GM19351 (cell line): Measurements from ENCODE around the gene WDR90.
"Not testable (repeated sequence)": the region's sequence is repeated elsewhere in the genome, so short reads cannot be mapped to it uniquely, and the experiment has no call there.

Experiments used
- ATAC-seq: cut with Tn5 transposase; IDR thresholded peaks from one replicate; pipeline ENCODE4 v1.9.1; 2021; ENCODE audit warnings: mild to moderate bottlenecking, moderate library complexity; ENCODE audit not compliant: unreplicated experiment

WDR90 gene

DNA sequence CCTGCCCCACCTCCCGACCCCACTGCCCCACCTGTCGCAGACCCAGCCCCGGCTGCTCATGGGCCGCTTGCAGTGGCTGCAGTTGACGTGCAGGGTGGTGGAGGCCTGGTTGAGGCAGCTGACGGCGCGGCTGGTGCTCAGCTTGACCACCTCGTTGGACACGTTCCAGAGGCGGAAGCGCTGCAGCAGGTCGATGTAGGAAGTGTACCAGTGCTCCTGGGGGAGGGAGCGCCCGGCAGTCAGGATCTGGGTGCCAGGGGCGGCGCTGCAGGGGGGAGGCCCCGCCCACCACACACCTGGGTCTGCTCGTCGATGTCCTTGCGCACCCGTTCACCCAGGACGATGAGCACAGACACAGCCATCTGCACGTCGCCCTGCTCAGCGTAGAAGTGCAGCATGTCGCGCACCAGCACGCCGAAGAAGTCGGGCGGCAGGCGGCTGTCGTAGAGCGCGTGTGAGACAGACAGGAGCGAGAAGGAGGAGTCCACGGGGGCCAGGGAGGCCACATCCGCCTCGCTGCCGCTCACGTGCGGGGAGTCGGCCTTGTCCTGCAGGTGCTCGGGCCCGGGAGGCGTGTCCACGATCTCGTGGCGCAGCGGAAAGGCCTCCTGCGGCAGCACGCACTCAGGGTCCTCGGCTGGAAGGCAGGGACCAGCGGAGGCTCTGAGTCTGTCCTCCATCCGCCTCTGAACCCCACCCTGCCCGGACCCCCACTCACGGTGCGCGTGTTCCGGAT is 36.0 kb downstream of the WDR90 start:
- ATAC-seq, result no peak

GRCh38 chr16:685967-686366 is 36.8 kb downstream of the WDR90 start:
- ATAC-seq, result no peak

GRCh38 chr16:686459-687260 is 37.5 kb downstream of the WDR90 start:
- ATAC-seq, result no peak

DNA sequence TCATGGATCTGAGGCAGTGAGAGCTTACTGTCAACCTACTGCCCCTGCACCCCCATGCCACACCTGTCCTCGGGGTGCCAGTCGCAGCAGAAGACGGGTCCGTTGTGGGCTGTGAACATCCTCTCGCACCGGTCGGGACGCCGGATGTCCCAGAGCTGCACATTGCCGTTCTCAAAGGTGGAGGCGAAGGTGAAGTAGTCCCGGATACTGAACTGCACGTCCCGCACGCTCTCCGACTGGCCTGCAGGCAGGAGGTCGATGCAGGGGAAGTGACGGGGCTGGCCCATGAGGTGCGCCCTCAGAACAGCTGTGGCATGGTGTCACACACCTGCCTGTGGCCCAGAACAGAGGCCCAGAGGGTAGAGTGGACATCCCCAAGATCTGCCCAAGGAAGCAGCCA is 38.3 kb downstream of the WDR90 start:
- no peak for ATAC-seq

DNA sequence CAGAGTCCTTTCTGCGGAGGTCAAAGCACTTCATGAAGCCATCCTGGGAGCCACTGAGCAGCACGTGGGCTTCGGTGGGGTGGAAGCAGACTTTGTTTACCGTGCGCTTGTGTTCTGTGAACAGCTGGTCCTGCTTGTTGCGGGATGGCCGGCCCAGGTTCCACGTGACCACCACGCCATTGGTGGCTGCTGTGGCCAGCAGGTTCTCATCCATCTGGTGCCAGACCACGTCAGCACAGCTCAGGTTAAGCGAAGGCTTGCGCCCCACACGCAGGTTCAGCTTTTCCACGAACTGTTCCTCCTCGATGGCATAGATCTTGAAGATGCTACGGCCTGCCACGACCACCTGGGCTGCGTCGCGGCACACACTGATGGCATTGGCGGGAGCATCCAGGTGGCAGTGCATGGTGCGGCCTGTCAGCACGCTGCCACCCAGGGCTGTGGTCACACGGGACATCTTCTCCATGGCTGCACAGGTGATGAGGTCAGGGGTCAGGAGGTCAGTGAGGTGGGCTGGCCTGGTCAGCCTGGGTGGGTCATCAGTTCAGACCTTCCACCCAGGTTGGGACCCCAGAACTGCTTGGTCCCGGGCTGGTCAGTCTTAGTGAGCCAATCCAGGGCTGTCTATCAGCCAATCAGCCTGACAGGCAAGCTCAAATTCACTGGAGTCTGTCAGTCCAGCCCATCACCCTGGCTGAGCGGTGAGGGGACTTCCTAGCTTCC is 40.2 kb downstream of the WDR90 start:
- ATAC-seq, result no peak

DNA sequence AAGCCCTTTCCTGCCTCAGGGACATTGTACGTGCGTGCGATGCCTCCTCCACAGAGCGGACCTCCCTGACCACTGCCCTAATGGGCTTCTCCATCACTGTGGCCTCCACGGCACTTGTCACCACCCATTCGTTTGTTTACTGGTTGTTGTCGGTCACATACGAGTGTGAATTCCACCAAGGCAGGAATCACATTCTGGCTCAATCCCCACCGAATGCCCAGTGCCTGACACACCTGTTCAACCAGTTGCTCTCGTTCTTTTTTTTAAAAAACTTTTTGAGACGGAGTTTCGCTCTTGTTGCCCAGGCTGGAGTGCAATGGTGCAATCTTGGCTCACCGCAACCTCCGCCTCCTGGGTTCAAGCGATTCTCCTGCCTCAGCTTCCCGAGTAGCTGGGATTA is 42.1 kb downstream of the WDR90 start:
- ATAC-seq, result not testable (repeated sequence)

- ATAC-seq, result no peak
Measured at GRCh38 chr16:692356-693108, 43.4 kb downstream of the WDR90 start.

- ATAC-seq, result no peak
Measured at GRCh38 chr16:693364-693763, 44.2 kb downstream of the WDR90 start.

GRCh38 chr16:693766-694165 is 44.6 kb downstream of the WDR90 start:
- no peak for ATAC-seq

GRCh38 chr16:694187-694862 is 45.2 kb downstream of the WDR90 start:
- ATAC-seq, result no peak

GRCh38 chr16:694863-695354 is 45.7 kb downstream of the WDR90 start:
- no peak for ATAC-seq

DNA sequence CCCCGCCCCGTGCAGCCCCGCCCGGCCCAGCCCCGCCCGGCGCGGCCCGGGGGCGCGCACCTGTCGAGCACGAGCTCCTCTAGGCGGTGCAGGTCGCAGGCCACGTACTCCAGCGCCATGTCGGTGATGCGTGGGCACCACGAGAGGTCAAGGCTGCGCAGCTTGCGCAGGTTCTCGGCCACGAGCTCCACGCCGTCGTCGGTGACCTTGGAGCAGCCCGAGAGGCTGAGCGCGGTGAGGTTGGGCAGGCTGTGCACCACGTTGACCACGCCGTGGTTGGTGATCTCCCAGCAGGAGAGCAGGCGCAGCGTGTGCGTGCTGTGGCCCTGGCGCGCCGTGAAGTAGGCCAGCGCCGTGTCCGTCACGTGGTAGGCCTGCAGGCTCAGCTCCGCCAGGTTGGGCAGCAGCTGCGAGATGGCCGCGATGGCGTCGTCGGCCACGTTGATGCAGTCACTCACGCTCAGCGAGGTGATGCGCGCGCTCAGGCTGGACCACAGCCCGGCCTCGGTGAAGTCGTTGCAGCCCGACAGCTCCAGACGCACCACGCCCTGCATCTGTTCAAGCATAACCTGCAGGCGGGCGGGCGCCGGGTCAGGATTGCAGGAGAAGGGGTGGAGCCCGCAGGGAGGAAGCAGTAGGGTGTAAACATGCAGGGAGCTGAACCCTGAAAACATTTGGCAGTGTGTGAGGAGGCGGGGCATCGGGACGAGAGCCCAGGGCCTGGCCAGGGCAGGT is 46.4 kb downstream of the WDR90 start:
- no peak for ATAC-seq

DNA sequence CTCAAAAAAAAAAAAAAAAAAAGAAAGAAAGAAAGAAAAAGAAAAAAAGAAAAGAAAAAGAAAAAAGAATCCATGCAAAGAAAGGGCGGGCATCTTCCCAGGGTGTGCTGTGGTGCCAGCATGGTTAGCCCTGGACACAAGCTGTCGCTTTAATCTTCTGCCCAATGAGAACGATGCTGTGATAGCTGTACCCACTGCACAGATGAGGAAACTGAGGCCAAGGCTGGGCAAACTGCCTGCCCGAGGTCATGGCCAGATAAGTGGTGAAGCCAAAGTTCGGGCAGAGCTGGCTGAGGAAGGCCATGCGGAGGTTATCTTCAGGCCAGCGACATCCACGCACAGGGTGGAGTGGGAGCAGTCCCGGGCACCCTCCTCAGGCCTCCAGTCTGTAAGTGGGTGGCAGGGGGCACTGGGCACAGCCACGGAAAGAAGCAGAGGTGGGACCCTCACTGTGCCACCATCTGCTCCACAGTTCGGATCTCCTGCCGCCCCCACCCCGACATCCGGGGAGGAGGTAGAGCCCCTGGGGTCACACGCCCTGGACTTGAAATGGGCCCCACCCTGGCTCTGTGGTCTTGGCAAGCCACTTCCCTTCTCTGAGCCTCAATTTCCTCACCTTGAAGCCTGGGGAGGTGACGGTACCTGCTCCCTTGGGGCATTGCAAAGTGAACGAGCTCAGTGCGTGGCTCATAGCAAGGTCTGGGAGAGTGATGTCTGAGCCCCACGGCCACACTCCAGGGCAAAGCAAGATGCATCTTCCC is 49.9 kb downstream of the WDR90 start:
- no peak for ATAC-seq

GRCh38 chr16:700684-701584 is 51.8 kb downstream of the WDR90 start:
- no peak for ATAC-seq

DNA sequence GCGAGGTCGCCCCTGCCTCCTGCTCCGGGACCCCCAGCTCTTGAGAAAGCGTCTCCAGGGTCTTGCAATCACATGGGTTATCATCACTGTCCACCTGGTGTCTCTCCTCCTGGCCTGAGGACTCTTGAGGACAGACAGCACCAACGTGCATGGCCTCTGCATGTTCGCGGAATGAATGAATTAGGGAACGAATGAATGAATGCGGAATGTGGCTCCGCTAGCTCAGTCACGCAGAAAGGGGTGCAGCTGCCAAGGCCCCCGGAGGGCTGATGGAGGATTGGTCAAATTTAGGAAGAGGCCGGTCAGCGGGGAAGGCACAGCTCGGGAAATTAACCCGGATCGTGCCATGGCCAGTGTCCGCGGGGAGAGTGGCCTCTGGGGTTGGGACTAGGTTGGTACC is 53.2 kb downstream of the WDR90 start:
- ATAC-seq, result no peak

DNA sequence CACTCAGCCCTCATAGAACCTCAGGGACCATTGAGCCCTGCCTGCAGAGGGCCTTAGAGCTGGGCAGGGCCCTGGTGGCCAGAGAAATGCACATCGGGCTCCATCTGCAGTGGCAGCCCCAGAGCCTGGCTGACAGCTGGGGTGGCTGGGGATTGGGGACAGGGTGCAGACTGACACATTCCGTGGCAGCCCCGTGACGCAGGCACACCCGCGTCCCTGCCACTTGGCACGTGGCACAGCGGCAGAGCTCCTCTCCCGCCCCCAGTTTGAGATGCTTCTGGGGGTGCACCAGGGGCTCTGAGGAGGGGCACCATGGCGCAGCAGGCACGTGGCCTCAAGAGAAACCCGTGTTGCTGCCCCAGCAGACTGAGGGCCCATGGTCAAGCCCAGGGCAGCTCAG is 54.2 kb downstream of the WDR90 start:
- ATAC-seq, result no peak

DNA sequence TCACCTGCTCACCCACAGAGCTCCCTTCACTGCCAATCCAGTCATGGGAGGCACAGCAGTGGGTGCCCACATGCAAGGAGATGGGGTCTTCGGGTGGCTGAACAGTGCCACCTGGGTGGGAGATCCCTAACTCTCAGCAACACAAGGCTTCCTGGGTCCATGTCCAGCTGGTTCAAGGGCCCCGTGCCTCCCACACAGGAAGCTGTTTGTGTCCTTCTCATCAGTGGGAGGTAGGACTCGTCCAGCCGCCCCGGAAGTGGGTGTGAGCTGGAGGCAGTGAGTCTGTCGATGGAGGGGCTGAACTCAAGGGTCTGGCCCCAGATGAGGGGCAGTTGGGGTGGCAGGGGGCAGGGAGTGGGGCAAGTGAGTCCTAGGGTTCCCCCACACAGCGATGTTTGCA is 54.9 kb downstream of the WDR90 start:
- ATAC-seq, result no peak
